HepG2 (cell line): ENCODE measurements around the gene TTC21B. TPM values are rescaled to one million over a fixed set of nuclear protein-coding genes. Genes with fewer than 3 reads are reported as not detected.

ENCODE experiments used
- ATAC-seq: fragments of 200-7000 bp; cut with Tn5 transposase; 3 replicates; pipeline ENCODE4 v1.9.1; 2020; ENCODE audit warnings: mild to moderate bottlenecking, moderate library complexity
- BruUV-seq: library from RNA; stranded (reverse); fragments of 400-500 nt; replicated peaks from 2 replicates; lab custom pipeline; 2021; lab: Mats Ljungman, UMichigan
- CTCF ChIA-PET: fragments of 300-600 bp; formaldehyde crosslinking; extraction: SDS; loops from one replicate; lab custom pipeline; 2021; ENCODE audit warnings: low total read pairs, inconsistent platforms, low intra/inter-chr PET ratio; lab: Yijun Ruan, JAX
- POLR2A ChIA-PET: fragments of 350-600 bp; sonication (Branson Sonifier 250); formaldehyde crosslinking; loops from one replicate; lab custom pipeline; 2020; ENCODE audit warnings: antibody characterized with exemption, inconsistent platforms; lab: Yijun Ruan, JAX
- DNase-seq: peaks from one replicate; pipeline ENCODE4 v3.0.0-alpha.2; 2015; ENCODE audit warnings: low spot score
- FAIRE-seq: peaks from 3 replicates; lab custom pipeline; 2011; peaks lifted over from hg19 to GRCh38; lab: Jason Lieb, UNC
- H2AFZ ChIP-seq: one replicate; pipeline ENCODE4 v1.6.1; 2011; ENCODE audit warnings: low read length, inconsistent platforms
- H3K27ac ChIP-seq: fragments of 300-600 bp; 3 replicates; pipeline ENCODE4 v1.8.0; 2011; ENCODE audit warnings: mixed run types, mild to moderate bottlenecking, mixed read lengths, low read length, inconsistent platforms; ENCODE audit not compliant: insufficient read depth; ENCODE audit errors: extremely low read length
- H3K27me3 ChIP-seq, 2 experiments: fragments of 200-600 bp in 1 of 2; 2 replicates in 1 of 2; 3 replicates in 1 of 2; pipeline versions ENCODE4 v1.6.0 to v1.8.0; 2011; ENCODE audit warnings: low read length in 2 of 2, mild to moderate bottlenecking in 2 of 2, moderate library complexity in 2 of 2, inconsistent platforms in 1 of 2; ENCODE audit not compliant: insufficient read depth in 2 of 2, control insufficient read depth in 1 of 2
- H3K36me3 ChIP-seq, 2 experiments: fragments of 200-600 bp in 1 of 2; replicated peaks in 1 of 2; 2 replicates in 1 of 2; 3 replicates in 1 of 2; pipeline versions ENCODE4 v1.5.1 to v1.8.0; 2011; ENCODE audit warnings: low read length in 2 of 2, inconsistent platforms in 1 of 2; ENCODE audit not compliant: insufficient read depth in 2 of 2, control insufficient read depth in 1 of 2
- H3K4me1 ChIP-seq: 2 replicates; pipeline ENCODE4 v1.5.1; 2012; ENCODE audit warnings: low read length, inconsistent platforms; ENCODE audit not compliant: insufficient read depth
- H3K4me2 ChIP-seq: 2 replicates; pipeline ENCODE4 v1.6.0; 2011; ENCODE audit warnings: low read depth, low read length, inconsistent platforms
- H3K4me3 ChIP-seq, 3 experiments: fragments of 200-600 bp in 1 of 3; sonication (generic), shearing (Covaris generic) in 1 of 3; replicated peaks in 1 of 3; 2 replicates each; pipeline ENCODE4 v1.5.1; 2011 to 2016; ENCODE audit warnings: low read length in 3 of 3, inconsistent platforms in 2 of 3, low read depth in 2 of 3, mild to moderate bottlenecking in 2 of 3, control low read depth in 1 of 3, mixed read lengths in 1 of 3; ENCODE audit not compliant: insufficient read depth in 1 of 3
- H3K79me2 ChIP-seq: one replicate; pipeline ENCODE4 v1.6.1; 2011; ENCODE audit warnings: low read length, inconsistent platforms; ENCODE audit not compliant: insufficient read depth
- H3K9ac ChIP-seq: 2 replicates; pipeline ENCODE4 v1.6.0; 2011; ENCODE audit warnings: mild to moderate bottlenecking, low read depth, low read length, inconsistent platforms; ENCODE audit not compliant: insufficient read depth
- H3K9me3 ChIP-seq: 2 replicates; pipeline ENCODE4 v1.5.1; 2012; ENCODE audit warnings: mild to moderate bottlenecking, low read length
- H4K20me1 ChIP-seq: 2 replicates; pipeline ENCODE4 v1.6.0; 2011; ENCODE audit warnings: inconsistent platforms, mild to moderate bottlenecking, low read length, moderate library complexity; ENCODE audit not compliant: insufficient read depth
- CEBPG ChIP-seq: IDR thresholded peaks from 2 replicates; pipeline ENCODE4 v1.6.1; 2016
- ELF4 ChIP-seq: sonication (generic); formaldehyde crosslinking; IDR thresholded peaks from 2 replicates; pipeline ENCODE4 v1.5.0; 2020; ENCODE audit warnings: missing genetic modification reagents, mild to moderate bottlenecking, moderate library complexity, borderline replicate concordance
- MIXL1 ChIP-seq: IDR thresholded peaks from 2 replicates; pipeline ENCODE4 v1.6.1; 2016
- STAT5B ChIP-seq: sonication (generic); formaldehyde crosslinking; IDR thresholded peaks from 2 replicates; pipeline ENCODE4 v1.4.0; 2020; ENCODE audit warnings: missing genetic modification reagents
- ZBTB34 ChIP-seq: sonication (generic); formaldehyde crosslinking; IDR thresholded peaks from 2 replicates; pipeline ENCODE4 v1.8.0; 2022; ENCODE audit warnings: mild to moderate bottlenecking, missing genetic modification reagents
- ZEB1 ChIP-seq: IDR thresholded peaks from 2 replicates; pipeline ENCODE4 v1.6.1; 2012; ENCODE audit warnings: mild to moderate bottlenecking, low read depth, inconsistent platforms; ENCODE audit not compliant: insufficient replicate concordance
- ZNF616 ChIP-seq: sonication (generic); formaldehyde crosslinking; IDR thresholded peaks from 2 replicates; pipeline ENCODE4 v1.5.0; 2020; ENCODE audit warnings: low read depth, mild to moderate bottlenecking, missing genetic modification reagents
- ZNF629 ChIP-seq: sonication (generic); formaldehyde crosslinking; conservative IDR thresholded peaks from 2 replicates; pipeline ENCODE4 v1.5.0; 2020; ENCODE audit warnings: missing genetic modification reagents
- ZNF891 ChIP-seq: sonication (generic); formaldehyde crosslinking; IDR thresholded peaks from 2 replicates; pipeline ENCODE4 v1.5.0; 2020; ENCODE audit warnings: mild to moderate bottlenecking, missing genetic modification reagents
- in situ Hi-C: cut with HindIII; loops from 2 replicates; pipeline ENCODE4 v1.10.0; 2017; ENCODE audit warnings: low pct_unique_long_range_greater_than_20kb; ENCODE audit not compliant: extremely low pct_ligation_motif_present
- intact Hi-C: fragments of 100-400 bp; cut with micrococcal nuclease; formaldehyde crosslinking; loops from one replicate; pipeline ENCODE4 v1.10.0; 2022; ENCODE audit not compliant: unreplicated experiment
- polyA plus RNA-seq, 8 experiments: library from polyadenylated mRNA; depleted of rRNA in 3 of 8; stranded (reverse) in 7 of 8; unstranded in 1 of 8; fragments of >200 nt; fragmentation: Illumina TruSeq in 4 of 8; extraction: Trizol in 4 of 8; gene quantifications; 2 replicates each; pipeline versions ENCODE4 v1.2.1 to v1.2.3, GENCODE V29; 2011 to 2016; ENCODE audit warnings: low read depth in 4 of 8, missing spikeins in 1 of 8, mixed read lengths in 1 of 8; ENCODE audit not compliant: insufficient read depth in 1 of 8
- total RNA-seq, 5 experiments: library from RNA; depleted of rRNA; stranded (reverse); fragments of >200 nt; fragmentation: Illumina TruSeq; extraction: Trizol; gene quantifications; 2 replicates each; pipeline ENCODE4 v1.2.3, GENCODE V29; 2016; ENCODE audit warnings: low read depth in 1 of 5
- TF ChIP-seq, protein P1 (sequence below): sonication (generic); formaldehyde crosslinking; IDR thresholded peaks from 2 replicates; pipeline ENCODE4 v1.8.0; 2022; ENCODE audit warnings: missing genetic modification reagents, mild to moderate bottlenecking, inconsistent platforms, borderline replicate concordance
- TF ChIP-seq, protein P2 (sequence below): sonication (generic); formaldehyde crosslinking; IDR thresholded peaks from 2 replicates; pipeline ENCODE4 v1.9.0; 2021; ENCODE audit warnings: missing genetic modification reagents, mild to moderate bottlenecking, borderline replicate concordance

TTC21B gene
- total and polyA plus RNA-seq, 2 of the 13 experiments (the other 11 are each of a cell fraction or from before 2014, with no cell fraction given) = 39.1 to 67.1 TPM

- no TSS peak for BruUV-seq
- intact Hi-C loops = no loop called here
- no peak for FAIRE-seq
Measured at GRCh38 chr2:165852394-165852793, 101.2 kb downstream of the TTC21B start.

More at GRCh38 chr2:165852394-165852793, 101.2 kb downstream of the TTC21B start:
- Histone ChIP-seq H2AFZ (no peak overlapping the region), H3K27me3 (no peaks in the 10 kb centered on the region), H3K79me2 (no peaks in the 10 kb centered on the region), H3K27ac (no peak overlapping the region), H3K9me3 (peaks cover 20% of the 10 kb centered on the region; the same call in 1 of the 2 replicates), H3K9ac (no peak overlapping the region), H3K36me3 (no peaks in the 10 kb centered on the region), H3K4me1 (no peaks in the 10 kb centered on the region), H3K4me2 (no peak overlapping the region), H3K4me3 (no peak overlapping the region), H4K20me1 (no peaks in the 10 kb centered on the region)
- POLR2A ChIA-PET = no interaction called here
- DNase-seq (no peak), ATAC-seq (no peak)
- in situ Hi-C loops = no loop called here
- CTCF ChIA-PET = no interaction called here
- no peak for TF ChIP-seq STAT5B
- TF ChIP-seq CEBPG (CRISPR knock-in tag) = no peak
- no peak for TF ChIP-seq ZEB1
- no peak for TF ChIP-seq ZNF891 (CRISPR knock-in tag)
- no peak for TF ChIP-seq MIXL1 (CRISPR knock-in tag)
- TF ChIP-seq ZBTB34 = no peak
- no peak for TF ChIP-seq ZNF616 (CRISPR knock-in tag)
- TF ChIP-seq, protein P1, sequence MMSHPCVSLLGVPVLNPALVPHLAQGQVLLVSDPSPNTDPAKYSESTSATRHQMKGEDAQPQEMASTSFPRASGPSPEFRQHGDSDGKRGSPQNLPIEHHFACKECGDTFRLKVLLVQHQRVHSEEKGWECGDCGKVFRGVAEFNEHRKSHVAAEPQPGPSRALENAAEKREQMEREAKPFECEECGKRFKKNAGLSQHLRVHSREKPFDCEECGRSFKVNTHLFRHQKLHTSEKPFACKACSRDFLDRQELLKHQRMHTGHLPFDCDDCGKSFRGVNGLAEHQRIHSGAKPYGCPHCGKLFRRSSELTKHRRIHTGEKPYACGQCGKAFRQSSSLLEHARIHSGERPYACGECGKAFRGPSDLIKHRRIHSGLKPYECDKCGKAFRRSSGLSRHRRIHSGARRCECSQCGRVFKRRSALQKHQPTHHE (CRISPR knock-in tag) = no peak
- no peak for TF ChIP-seq ELF4 (CRISPR knock-in tag)
- TF ChIP-seq, protein P2, sequence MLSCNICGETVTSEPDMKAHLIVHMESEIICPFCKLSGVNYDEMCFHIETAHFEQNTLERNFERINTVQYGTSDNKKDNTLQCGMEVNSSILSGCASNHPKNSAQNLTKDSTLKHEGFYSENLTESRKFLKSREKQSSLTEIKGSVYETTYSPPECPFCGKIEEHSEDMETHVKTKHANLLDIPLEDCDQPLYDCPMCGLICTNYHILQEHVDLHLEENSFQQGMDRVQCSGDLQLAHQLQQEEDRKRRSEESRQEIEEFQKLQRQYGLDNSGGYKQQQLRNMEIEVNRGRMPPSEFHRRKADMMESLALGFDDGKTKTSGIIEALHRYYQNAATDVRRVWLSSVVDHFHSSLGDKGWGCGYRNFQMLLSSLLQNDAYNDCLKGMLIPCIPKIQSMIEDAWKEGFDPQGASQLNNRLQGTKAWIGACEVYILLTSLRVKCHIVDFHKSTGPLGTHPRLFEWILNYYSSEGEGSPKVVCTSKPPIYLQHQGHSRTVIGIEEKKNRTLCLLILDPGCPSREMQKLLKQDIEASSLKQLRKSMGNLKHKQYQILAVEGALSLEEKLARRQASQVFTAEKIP (CRISPR knock-in tag) = no peak
- no peak for TF ChIP-seq ZNF629 (CRISPR knock-in tag)
